A673 (cell line): ENCODE results near the gene DHRS12.

ENCODE experiments used
- CTCF ChIP-seq: fragments of 300-800, 200-600 bp; sonication (generic); conservative IDR thresholded peaks from 2 replicates; pipeline ENCODE4 v1.5.1; 2017; ENCODE audit warnings: low read depth, mild to moderate bottlenecking, antibody characterized with exemption, low read length, moderate library complexity, mixed read lengths
- EZH2 ChIP-seq: fragments of 200-600 bp; sonication (generic); IDR thresholded peaks from 2 replicates; pipeline ENCODE4 v1.6.1; 2017; ENCODE audit warnings: borderline replicate concordance, low read depth, mild to moderate bottlenecking, mixed read lengths, antibody characterized with exemption, low read length; ENCODE audit not compliant: poor library complexity, severe bottlenecking

- TF ChIP-seq CTCF (no peak), EZH2 (no peak)
These were observed 57.2 kb downstream of the DHRS12 start for GRCh38 chr13:51746802-51747201.
